Measurements from ENCODE around the gene ACOXL.

ACOXL gene

DNA sequence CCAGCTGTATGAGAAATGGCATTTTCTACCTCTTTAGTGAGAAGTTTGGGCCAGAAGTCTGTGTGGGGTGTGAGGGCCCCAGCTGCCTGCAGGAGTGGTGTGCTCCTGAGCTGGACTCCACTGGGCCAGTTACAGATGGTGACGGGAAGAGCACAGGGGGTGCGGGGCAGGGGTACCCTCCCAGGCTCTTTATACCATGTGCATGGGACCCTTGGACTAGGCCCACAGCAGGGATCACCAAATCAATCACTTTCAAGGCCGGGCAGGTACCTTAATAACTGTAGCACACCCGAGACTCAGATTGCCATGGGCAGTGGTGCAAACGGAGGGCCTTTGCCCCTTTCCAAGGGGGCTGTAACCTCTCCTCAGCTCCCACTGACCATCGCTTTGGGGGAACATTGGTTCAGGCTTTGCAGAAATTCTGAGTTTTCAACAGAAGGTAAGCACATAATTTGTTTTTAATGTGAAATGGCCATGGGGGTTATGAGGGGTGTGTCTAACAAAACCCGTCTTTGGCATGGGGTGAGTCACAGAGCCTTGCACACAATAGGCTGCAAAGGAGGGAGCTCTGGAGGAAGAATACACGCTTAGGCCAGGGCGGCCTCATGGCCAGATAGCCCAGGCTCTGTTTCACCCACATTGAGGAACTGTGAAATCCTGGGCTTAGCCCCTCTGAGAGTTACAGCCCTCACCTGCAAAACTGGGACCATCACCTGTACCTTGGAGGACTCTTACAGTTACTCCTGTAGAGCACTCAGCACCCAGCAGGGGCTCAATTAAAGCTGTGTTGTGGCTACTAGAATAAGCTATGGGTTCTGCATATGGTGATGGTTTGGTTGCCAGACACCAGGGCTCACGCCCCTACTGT, 247.3 kb downstream of the ACOXL start:
- no peak for DNase-seq

DNA sequence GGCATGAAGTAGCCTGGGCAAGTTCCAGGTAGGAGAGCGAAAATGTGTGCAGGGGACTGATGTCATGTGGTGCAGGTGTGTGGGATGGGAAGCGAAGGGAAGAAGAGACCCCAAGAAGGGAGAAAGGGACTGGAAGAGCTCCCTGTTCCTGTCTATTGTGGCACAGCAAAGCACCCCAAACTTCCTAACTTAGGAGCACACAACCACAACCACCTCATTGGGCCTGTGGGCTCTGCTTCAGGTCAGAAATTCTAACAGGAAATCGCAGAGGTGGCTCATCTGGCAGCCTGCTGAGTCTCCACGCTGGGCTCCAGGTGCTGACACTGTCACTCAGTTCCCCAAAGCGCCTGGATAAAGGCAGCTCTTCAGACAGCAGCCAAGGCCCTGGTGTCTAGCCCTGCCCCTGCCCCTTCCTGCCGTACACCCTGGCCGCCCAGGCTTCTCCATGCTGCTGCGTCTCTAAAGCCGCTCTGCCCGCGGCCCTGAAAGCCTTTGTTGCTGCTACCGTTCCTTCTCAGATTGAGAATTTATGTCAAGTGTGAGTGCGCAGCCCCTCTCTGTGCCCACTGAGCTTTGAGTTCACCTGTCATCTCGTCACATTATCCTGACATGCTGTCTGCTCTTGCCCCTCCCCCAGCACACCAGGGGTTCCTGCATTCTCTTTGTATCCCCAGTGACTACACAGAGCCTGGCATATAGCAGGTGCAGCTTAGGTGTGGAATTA, 248.1 kb downstream of the ACOXL start:
- no peak for DNase-seq

DNA sequence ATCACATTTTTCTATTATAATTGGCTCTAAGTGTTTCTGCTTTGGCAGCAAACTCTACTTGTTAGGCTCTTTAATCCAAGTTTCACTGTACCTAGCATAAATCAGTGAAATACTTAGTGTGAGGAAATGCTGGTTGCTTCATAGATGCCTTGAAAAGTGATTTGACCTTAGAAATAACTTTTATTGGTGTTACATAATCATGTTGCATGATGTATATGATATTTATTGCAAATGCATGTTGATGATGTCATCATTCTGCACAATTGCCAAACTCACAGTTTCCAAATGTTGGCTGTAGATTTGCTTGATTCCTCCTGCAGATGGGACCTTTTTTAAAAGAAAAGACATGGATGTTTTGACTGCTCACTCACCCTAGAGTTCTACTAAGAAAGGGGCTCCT, 250.8 kb downstream of the ACOXL start:
- no peak for DNase-seq

DNA sequence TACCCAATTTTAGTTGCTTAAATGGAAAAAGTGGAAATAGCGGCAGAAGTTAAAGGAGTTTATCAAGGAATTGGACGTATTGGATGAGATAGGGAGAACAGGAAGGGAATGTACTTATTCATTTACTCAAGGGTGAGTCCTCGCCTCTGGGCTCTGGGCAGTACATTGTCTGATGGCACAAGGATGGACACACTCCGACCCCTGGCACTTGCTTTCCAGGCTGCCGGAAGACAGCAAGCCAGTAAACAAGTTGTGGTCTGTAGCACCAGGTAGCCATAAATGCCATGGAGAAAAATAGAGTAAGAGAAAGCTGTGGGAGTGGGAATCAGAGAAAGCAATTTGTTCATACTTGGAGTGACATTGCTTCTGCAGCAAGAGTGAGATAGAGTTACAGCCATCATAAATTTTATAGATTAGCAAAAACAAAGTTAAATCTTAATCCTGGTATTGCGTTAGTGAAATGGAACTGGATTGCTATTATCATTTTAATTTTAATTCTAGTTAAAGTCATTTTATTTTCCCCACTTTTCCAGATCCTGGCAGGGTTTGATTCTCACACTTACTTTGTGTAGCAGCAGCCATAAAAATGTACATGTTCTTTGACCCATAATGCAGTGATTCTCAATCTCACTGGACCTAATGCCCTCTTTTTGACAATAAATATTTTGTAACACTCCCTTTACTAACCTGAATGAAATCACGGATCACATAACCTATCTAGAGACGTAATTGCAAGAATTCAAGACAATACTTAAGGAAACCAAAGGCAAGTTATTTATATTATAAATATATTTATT, 252.5 kb downstream of the ACOXL start:
- no peak for DNase-seq

DNA sequence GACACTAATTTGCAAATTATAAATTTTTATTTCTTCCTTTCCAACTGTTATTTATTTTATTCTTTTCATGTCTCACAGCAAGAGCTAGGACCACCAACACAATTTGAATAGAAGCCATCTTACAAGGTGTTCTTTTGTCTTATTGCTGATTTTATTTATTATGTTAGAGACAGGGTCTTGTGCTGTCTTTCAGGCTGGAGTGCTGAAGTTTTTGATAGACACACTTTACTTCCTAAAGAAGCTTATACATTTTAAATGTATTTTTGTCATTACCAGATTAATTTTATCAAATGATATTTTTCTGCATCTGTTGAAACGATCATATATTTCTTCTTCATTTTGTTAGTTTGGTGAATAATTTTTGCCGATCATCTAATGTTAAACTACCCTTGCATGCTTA, 258.1 kb downstream of the ACOXL start:
- no peak for DNase-seq

DNA sequence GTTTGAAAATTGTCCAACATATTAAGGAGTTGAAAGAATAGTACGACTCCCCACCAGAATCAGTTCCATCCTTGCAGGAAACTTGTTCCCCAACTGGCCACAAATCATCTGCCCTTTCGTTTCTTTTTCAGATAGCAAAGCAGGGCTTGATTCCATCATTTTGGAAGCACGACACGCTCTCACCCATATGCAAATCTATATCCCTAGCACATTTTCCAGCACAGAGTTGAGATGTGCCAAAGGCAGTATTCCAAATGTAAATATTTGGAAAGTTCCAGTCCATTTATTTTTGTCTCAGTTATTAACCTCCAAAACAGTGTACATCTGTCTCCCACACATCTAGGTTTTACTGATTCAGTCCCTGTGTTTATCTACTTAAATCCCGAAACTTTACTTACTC, 259.5 kb downstream of the ACOXL start:
- DNase-seq = peak; percentile 94

DNA sequence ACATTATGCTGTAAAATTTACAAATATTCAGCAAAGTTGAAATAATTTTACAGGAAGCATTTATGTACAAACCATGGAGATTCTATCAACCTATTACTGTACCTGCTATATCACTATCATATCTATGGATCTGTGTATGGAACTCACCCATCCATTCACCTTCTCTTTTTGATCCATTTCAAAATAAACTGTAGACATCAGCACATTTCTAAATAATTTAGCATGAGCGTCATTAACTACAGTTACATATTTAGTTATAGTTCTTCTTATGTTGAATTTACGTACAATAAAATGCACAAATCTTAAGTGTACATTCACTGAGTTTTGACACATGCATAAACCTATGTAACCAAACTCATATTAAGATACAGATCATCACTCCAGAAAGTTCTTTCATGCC, 260.5 kb downstream of the ACOXL start:
- no peak for DNase-seq

DNA sequence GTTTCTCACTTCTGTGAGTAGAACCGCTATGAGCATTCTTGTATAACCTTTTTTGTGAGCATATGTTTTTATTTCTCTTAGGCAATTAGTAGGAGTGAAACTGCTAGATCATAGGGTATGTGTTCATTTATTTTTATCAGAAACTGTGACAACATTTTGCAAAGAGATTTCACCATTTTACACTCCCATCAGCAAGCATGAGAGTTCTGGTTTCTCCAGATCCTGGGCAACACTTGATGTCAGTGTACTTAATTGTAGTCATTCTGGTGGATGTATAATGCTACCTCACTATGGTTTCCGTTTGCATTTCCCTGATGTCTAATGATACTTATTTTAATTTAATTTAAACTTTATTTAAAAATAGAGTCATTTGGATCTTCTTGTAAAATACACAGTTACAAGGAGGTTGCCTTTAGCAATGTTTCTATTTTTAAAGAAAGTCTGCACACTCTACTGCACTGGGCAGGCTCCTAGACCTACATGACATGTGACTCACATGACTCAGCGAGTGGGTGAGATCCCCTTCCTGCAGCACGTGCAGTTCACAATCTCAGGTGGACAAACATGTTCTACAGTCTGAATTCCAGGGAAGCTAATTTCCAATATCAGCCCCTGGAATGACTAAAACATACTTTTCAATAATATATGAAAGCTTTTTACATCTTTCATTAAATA, 261.3 kb downstream of the ACOXL start:
- DNase-seq = no peak

DNA sequence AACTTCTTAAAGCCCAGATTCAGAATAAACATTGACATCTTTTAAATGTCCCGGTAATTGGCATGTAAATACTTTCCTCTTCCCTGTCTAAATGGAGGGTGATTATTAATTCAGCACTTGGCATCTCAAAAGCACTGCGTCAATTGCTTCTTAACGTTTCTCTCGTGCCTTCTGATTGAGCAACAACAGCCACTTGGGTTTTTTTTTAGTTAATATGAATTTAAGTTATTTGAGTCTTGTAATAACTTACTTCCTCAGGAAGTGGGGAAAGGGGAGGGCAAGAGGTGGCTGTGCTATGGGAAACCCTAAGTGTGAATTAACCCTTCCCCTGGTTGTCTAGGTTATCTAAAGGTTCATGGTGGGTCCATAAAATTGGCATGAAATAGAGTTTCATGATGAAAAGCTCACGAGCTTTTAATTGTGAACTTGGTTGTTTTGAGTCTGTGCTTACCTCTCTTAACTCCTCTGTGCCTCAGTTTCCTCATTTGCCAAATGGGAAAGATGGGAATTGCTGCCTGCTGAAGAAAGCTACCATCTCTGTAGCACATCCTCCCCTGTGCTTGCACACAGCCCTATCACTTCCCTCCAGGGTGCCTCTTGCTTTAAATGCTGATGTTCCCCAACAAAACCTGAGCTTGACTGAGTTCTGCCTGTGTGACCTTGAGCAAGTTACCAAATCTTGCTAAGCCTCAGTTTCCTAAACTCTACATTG, 262.0 kb downstream of the ACOXL start:
- DNase-seq = no peak

DNA sequence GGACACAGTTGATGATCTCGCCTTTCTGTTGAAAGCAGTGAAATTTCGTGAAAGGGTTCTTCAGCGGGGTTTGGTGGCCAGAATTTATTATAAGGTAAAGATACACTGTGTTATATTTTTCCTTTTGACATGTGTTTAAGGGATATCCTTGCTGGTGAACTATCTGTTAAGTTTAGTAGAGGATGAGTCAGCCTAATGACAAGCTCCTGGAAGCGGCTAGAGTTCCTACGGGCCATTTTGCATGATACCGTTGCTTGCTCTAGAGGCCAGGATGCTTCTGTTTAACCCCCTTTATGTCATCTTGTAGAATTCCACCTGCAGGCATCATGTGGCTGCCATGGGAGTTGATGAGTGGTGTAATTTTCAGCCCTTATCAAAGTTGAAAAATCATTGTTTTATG, 263.5 kb downstream of the ACOXL start:
- DNase-seq = no peak

DNA sequence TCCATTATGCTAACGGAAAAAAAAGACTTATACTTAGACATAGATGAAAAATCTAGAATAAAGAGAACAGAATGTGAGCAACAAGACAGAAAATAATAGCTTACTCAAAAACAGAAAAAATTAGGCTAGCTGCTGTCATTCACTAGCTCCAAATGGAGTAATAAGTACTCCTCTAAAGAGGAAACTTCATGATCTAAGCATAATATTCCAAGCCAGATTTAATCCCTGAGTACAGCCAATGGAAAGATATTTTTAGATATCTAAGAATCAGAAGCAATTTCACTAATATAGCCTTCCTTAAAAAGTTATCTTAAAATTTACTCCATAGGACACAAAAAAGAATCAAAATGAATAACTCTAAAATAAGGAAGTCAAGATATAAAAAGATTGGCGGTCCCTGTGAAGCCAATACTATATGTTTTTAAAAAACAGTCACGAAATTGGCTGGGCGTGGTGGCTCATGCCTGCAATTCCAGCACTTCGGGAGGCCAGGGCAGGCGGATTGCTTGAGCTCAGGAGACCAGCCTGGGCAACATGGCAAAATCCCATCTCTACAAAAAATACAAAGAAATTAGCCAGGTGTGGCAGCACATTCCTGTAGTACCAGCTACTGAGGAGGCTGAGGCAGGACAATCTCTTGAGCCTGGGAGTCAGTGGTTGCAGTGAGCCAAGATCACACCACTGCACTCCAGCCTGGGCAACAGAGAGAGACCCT, 265.1 kb downstream of the ACOXL start:
- DNase-seq = no peak

DNA sequence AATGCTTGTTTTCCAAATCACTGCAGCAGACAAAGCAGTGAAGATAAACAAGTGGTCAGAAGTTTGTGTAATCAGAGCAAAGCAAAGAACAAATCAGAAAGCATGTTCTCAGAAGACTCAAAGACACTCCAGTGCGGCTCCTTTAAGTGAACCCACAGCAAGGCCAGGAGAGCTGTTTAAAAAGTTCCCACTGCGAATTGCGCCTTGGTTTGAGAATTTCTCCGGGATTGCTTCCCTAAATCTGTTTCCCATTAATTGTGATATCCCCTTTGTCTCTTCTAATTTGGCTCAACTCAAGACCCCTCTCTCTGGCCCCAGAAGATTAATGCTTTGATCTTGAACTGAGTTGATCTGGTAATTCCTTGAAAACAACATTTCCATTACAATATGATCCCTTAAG, 265.9 kb downstream of the ACOXL start:
- no peak for DNase-seq

DNA sequence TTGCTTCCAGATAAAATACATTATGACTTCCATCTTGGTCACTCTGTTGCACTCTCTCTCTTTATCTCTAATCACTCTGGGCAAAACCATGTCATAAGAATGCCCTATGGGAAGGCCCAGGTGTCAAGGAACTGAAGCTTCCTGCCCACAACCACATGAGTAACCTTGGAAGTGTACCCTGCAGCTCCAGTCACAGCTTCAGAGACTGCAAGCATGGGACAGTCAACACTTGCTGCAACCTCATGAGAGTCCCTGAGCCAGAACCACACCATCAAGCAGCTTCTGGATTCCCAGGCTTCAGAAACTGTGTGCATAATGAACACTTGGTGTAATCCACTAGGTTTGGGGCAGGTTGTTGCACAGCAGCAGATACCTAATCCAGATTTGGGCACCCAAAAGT, 267.3 kb downstream of the ACOXL start:
- no peak for DNase-seq

DNA sequence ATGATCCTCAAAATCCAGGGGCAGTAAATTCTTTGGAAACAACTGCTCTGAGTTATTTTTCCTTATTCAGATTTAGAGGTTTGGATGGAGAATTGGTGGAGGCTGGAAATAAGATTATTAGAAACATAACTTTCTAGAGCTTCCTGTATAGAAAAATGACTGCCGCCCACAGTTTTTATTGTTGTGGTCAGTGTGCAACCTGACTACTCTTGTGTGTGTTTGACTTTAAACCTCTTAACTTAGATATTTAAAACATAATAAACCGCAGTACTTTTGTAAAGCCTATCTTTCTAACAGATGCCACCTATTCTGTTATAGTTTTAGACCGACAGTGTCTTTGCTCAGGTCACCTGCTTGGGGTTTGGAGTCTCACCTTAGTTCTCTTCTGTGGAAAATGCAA, 272.9 kb downstream of the ACOXL start:
- no peak for DNase-seq

DNA sequence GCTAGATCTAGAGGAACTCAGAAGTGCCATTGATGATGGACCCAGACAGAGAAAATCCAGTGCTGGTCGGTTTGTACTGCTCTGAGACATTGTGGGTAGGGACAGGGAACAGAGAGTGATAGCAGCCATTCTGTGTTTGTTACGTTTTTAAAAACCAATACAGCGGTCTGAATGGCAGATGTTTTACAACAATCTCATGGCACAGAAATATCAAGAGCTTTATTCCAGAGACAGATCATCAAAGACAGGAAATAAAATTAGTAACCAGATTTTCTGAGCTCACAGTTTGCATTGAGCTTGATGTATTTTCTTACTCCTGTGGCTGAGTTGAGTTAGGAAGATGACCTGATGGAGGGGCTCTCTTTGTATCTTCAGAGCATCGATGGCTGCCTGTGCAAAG, 273.4 kb downstream of the ACOXL start:
- DNase-seq = no peak

DNA sequence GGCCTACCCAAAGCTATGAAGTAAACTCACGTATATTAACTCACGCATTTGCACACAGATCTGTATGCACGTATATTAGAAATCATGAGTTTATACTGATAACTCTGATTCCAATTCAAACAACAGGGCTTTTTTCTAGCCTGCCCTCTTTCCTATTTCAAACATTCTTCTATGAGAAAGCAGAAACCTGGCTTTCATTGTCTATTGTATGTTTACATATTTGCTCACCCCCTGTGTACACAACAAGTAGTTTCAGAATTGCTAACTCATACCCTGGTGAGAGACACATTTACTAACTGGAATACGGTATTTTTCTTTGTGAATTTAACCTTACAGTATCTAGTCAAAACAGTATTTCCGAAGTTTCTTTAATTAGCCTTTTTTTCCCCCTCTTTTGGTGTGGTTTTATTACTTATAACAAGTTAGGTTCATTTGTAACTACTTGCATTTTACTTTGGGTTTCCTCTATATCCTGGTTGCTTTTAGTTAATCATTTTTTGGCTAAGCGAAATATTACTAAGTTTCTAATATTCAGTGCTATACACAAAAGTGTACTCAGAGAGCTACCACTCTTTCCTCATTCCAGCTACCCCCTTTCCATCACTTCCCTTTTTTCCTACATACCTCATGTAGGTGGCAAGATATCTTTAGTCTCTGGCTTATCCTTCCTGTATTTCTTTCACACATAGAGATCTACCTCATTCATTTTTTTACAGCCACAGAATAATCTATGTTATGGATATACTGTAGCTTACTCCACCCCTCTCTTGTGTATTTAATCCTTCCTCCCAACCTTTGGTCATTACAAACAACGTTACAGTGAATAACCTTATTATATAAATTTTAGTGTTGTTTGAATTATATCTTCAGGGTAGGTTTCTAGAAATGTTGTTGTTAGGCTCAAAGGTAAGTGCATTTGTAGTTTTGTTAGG, 275.6 kb downstream of the ACOXL start:
- DNase-seq = no peak

DNA sequence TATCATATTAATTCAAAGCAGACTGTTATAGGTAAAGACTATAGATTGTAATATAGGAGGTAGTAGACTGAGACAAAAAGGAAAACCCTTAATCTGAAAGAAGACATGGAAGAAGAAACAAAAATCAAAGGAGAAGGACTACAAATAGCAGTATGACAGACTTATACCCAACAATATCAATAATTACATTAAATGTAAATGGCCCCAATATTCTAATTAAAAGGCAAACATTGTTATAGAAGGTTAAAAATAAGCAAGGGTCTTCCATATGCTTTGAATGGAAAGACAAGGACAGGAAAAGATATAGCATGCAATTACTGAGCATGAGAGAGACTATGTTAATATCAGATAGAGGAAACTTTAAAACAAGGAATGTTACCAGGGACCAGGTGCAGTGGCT, 278.8 kb downstream of the ACOXL start:
- DNase-seq = no peak

DNA sequence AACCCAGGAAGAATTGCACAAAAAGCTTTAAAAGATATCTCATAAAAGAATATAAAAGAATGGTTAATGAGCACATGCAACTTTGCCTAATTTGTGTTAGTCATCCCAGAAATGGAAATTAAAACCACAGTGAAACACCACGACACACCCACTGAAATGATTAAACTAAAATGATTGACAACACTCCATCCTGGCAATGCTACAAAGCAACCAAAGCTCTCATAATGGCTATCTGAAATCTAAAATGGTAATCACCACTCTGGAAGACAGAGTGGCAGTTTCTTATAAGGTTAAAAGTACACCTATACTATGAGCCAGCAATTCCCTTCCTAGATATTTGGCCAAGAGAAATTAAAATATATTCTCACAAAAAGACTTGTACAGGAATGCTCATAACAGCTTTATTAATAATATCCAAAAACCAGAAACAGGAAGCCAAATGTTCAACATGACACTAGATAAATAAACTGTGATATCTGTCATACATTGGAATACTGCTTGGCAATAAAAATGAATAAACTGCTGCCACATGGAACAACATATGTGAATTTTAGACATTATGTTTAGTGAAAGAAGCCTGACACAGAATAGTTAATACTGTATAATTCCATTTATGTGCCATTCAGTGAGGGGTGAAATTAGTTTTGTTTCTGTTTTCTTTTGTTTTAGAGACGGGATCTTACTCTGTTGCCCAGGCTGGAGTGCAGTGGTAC, 283.1 kb downstream of the ACOXL start:
- DNase-seq = no peak

DNA sequence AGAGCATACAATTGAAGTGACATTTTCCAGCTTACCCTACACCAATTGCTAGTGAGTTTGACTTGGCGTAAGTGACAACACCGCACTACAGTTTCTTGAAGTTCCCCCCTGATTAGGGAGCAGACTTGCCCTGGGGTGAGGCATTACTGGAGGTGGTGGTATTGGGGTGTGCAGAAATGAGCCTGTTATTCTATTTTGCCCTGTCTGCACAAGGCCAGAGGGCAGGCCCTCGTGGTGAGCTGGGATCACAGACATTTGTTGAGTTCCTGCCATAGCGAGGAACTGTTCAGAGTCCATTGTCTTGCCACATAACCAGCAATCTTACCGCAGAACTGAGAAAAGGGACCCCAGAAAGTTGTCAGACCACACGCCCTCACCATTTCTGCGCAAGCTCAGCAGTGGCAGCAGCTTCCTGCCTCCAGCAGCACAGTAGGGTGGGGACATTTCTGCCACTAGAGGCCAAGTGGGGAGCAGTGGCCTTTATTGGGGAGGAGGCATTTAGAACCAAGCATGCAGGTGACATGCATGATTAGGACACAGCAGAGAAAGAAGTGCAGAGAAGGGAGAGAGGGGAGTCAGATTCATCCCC, 284.8 kb downstream of the ACOXL start:
- DNase-seq = no peak
